ENCODE results near the gene MANSC1.

Gene MANSC1

GRCh38 chr12:12392413-12392812 is 42.4 kb upstream of the MANSC1 start:
- Histone ChIP-seq H3K4me2 (ENCODE audit: low read depth, low read length, poor library complexity, severe bottlenecking) (no peak overlapping the region), H3K4me3 (ENCODE audit: insufficient read depth, low read length, poor library complexity, severe bottlenecking) (no peak overlapping the region), H3K27me3 (ENCODE audit: low read length) (no peaks in the 10 kb centered on the region)

GRCh38 chr12:12387501-12387900 is 37.5 kb upstream of the MANSC1 start:
- Histone ChIP-seq H3K9me2 (replicated peaks; ENCODE audit: insufficient read depth, low read length) (no peaks in the 10 kb centered on the region), H3K9ac (ENCODE audit: low read length) (no peak overlapping the region), H3K27me3 (ENCODE audit: low read length) (no peaks in the 10 kb centered on the region), H3F3A (ENCODE audit: insufficient read depth) (no peaks in the 10 kb centered on the region), H2AFZ (ENCODE audit: low read depth, low read length, severe bottlenecking) (no peak overlapping the region), H3K27ac (ENCODE audit: low read depth, low read length) (no peak overlapping the region), H3K79me2 (ENCODE audit: insufficient read depth, low read length) (no peaks in the 10 kb centered on the region), H3K4me2 (ENCODE audit: low read depth, low read length, poor library complexity, severe bottlenecking) (no peak overlapping the region), H3K4me3 (ENCODE audit: insufficient read depth, low read length, poor library complexity, severe bottlenecking) (no peak overlapping the region), H3K36me3 (ENCODE audit: low read length) (no peaks in the 10 kb centered on the region), H4K20me1 (ENCODE audit: low read depth, low read length) (no peaks in the 10 kb centered on the region), H3K9me3 (ENCODE audit: insufficient read depth, low read length) (no peaks in the 10 kb centered on the region)
- TF ChIP-seq CTCF (IDR thresholded peaks at IDR 0.05; ENCODE audit: insufficient read depth, low read length, poor library complexity, severe bottlenecking) (no peak), EZH2phosphoT487 (conservative IDR thresholded peaks at IDR 0.05; ENCODE audit: low read length) (no peak)

More at GRCh38 chr12:12392413-12392812, 42.4 kb upstream of the MANSC1 start:
- Histone ChIP-seq H2AFZ (ENCODE audit: low read depth, low read length, severe bottlenecking) (no peak overlapping the region), H3K9ac (ENCODE audit: low read length) (no peak overlapping the region), H3K9me3 (ENCODE audit: insufficient read depth, low read length) (no peaks in the 10 kb centered on the region), H3K9me2 (replicated peaks; ENCODE audit: insufficient read depth, low read length) (no peaks in the 10 kb centered on the region), H3K79me2 (ENCODE audit: insufficient read depth, low read length) (no peaks in the 10 kb centered on the region), H3K36me3 (ENCODE audit: low read length) (no peaks in the 10 kb centered on the region), H3K27ac (ENCODE audit: low read depth, low read length) (no peak overlapping the region), H3F3A (ENCODE audit: insufficient read depth) (no peaks in the 10 kb centered on the region), H4K20me1 (ENCODE audit: low read depth, low read length) (no peaks in the 10 kb centered on the region)
- no peak for TF ChIP-seq CTCF (IDR thresholded peaks at IDR 0.05; ENCODE audit: insufficient read depth, low read length, poor library complexity, severe bottlenecking)

- Histone ChIP-seq H4K20me1 (ENCODE audit: low read depth, low read length) (no peaks in the 10 kb centered on the region), H3K4me3 (ENCODE audit: insufficient read depth, low read length, poor library complexity, severe bottlenecking) (no peak overlapping the region), H3K4me2 (ENCODE audit: low read depth, low read length, poor library complexity, severe bottlenecking) (no peak overlapping the region), H3F3A (ENCODE audit: insufficient read depth) (no peaks in the 10 kb centered on the region), H3K27ac (ENCODE audit: low read depth, low read length) (no peak overlapping the region), H3K9me3 (ENCODE audit: insufficient read depth, low read length) (no peaks in the 10 kb centered on the region), H3K27me3 (ENCODE audit: low read length) (no peaks in the 10 kb centered on the region), H3K9ac (ENCODE audit: low read length) (no peak overlapping the region), H3K79me2 (ENCODE audit: insufficient read depth, low read length) (no peaks in the 10 kb centered on the region), H3K9me2 (replicated peaks; ENCODE audit: insufficient read depth, low read length) (no peaks in the 10 kb centered on the region), H2AFZ (ENCODE audit: low read depth, low read length, severe bottlenecking) (no peak overlapping the region), H3K36me3 (ENCODE audit: low read length) (no peaks in the 10 kb centered on the region)
- TF ChIP-seq CTCF (IDR thresholded peaks at IDR 0.05; ENCODE audit: insufficient read depth, low read length, poor library complexity, severe bottlenecking) = no peak
- no peak for TF ChIP-seq EZH2phosphoT487 (conservative IDR thresholded peaks at IDR 0.05; ENCODE audit: low read length)
Observed at GRCh38 chr12:12384571-12385340, 34.7 kb upstream of the MANSC1 start.
